Parathyroid adenoma (tissue), 2 donors: ENCODE data around the gene FBXO46.

Experiments used
- H2AFZ ChIP-seq: fragments of 300-600 bp; sonication (generic); one replicate; pipeline ENCODE4 v1.7.0; 2017; ENCODE audit warnings: antibody characterized with exemption, mild to moderate bottlenecking
- H3K27ac ChIP-seq: fragments of 300-600 bp; sonication (generic); one replicate; pipeline ENCODE4 v1.7.0; 2017
- H3K27me3 ChIP-seq: fragments of 300-600 bp; sonication (generic); one replicate; pipeline ENCODE4 v1.7.0; 2017; ENCODE audit warnings: low read length; ENCODE audit not compliant: control insufficient read depth, insufficient read depth
- H3K36me3 ChIP-seq: fragments of 300-600 bp; sonication (generic); one replicate; pipeline ENCODE4 v1.7.0; 2017; ENCODE audit warnings: low read length; ENCODE audit not compliant: control insufficient read depth, insufficient read depth
- H3K4me1 ChIP-seq: fragments of 300-600 bp; sonication (generic); one replicate; pipeline ENCODE4 v1.7.0; 2017; ENCODE audit warnings: control low read depth
- H3K4me2 ChIP-seq: fragments of 300-600 bp; sonication (generic); one replicate; pipeline ENCODE4 v1.7.0; 2017; ENCODE audit warnings: low read length
- H3K4me3 ChIP-seq: fragments of 300-600 bp; sonication (generic); one replicate; pipeline ENCODE4 v1.7.0; 2017; ENCODE audit warnings: low read depth, low read length
- H3K79me2 ChIP-seq: fragments of 300-600 bp; sonication (generic); one replicate; pipeline ENCODE4 v1.7.0; 2017; ENCODE audit warnings: control low read depth
- H3K9ac ChIP-seq: fragments of 300-600 bp; sonication (generic); one replicate; pipeline ENCODE4 v1.7.0; 2017; ENCODE audit warnings: mild to moderate bottlenecking
- H3K9me3 ChIP-seq: fragments of 300-600 bp; sonication (generic); one replicate; pipeline ENCODE4 v1.7.0; 2017; ENCODE audit warnings: low read length; ENCODE audit not compliant: control insufficient read depth
- TF ChIP-seq, protein P1 (sequence below): fragments of 300-600 bp; sonication (generic); IDR thresholded peaks from one replicate; pipeline ENCODE4 v1.7.0; 2017; ENCODE audit warnings: antibody characterized with exemption, mild to moderate bottlenecking
- donor health status: primary hyperparathyroidism.

The FBXO46 gene

DNA sequence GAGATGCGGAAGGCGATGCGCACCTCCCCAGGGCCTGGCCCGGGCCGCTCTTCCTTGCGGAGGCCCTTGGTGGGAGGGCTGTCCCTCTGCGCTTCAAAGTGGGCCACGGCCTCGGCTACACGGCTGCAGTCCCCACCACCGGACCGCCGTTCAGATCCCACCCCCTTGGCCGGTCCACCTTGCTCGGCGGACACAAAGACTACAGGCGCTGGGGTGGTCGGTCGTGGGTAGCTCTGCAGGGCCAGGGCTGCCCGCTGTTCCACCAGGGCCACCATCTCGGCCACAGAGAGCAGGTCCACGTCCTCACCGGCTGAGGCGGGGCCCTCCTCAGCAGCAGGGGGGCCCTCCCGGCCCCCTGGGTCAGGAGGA is 18.0 kb downstream of the FBXO46 start:
- no peaks in the 10 kb centered on the region for H3K36me3 ChIP-seq
- TF ChIP-seq, protein P1, sequence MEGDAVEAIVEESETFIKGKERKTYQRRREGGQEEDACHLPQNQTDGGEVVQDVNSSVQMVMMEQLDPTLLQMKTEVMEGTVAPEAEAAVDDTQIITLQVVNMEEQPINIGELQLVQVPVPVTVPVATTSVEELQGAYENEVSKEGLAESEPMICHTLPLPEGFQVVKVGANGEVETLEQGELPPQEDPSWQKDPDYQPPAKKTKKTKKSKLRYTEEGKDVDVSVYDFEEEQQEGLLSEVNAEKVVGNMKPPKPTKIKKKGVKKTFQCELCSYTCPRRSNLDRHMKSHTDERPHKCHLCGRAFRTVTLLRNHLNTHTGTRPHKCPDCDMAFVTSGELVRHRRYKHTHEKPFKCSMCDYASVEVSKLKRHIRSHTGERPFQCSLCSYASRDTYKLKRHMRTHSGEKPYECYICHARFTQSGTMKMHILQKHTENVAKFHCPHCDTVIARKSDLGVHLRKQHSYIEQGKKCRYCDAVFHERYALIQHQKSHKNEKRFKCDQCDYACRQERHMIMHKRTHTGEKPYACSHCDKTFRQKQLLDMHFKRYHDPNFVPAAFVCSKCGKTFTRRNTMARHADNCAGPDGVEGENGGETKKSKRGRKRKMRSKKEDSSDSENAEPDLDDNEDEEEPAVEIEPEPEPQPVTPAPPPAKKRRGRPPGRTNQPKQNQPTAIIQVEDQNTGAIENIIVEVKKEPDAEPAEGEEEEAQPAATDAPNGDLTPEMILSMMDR, result no peak
- peaks cover 9% of the 10 kb centered on the region for H3K4me1 ChIP-seq
- no peak overlapping the region for H3K27ac ChIP-seq
- no peak overlapping the region for H3K4me3 ChIP-seq
- no peak overlapping the region for H2AFZ ChIP-seq
- no peak overlapping the region for H3K9ac ChIP-seq
- H3K9me3 ChIP-seq, result no peaks in the 10 kb centered on the region
- peaks cover 17% of the 10 kb centered on the region for H3K79me2 ChIP-seq
- H3K4me2 ChIP-seq, result no peak overlapping the region
- H3K27me3 ChIP-seq, result no peaks in the 10 kb centered on the region

DNA sequence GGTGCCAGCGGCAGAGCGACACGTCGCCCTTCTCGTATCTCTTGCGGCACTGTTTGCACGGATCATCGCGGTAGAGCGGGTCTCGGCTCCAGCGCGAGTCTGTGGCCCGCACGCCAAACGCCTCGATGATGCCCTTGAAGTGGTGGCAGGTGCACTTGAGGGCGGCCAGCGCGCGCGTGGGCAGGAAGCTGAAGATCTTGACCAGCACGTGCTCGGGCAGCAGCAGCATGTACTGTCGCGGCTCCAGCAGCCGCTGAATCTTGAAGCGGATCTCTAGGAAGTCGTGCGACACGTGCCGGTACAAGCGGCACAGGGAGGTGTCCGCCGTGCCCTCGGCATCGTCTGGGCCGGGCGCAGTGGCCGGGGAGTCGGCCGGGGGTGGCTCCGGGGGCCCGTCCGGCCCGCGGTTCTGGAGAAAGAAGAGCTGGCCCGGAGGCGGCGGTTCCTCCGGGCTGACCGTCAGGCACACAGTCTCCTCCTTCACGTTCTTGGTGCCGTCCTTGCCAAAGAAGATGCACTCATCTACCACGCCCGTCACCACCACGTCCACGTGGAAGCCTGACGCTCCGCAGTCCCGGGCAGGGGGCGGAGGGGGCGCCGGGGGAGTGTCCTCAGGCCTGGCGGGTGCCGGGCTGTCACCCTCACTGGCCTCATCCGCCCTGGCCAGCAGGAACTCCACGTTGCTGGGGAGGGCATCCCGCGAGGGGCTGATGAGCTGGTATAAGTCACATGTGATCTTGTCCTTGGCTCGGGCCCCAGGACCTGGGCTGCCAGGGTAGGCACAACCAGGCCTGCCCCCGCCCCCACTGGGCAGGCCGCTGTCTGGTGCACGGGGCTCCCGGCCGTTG is 18.6 kb downstream of the FBXO46 start:
- no peak overlapping the region for H3K4me3 ChIP-seq
- no peaks in the 10 kb centered on the region for H3K9me3 ChIP-seq
- TF ChIP-seq, protein P1, result no peak
- H3K79me2 ChIP-seq, result peaks cover 16% of the 10 kb centered on the region
- no peak overlapping the region for H3K9ac ChIP-seq
- H3K4me1 ChIP-seq, result peaks cover 9% of the 10 kb centered on the region
- H3K27me3 ChIP-seq, result no peaks in the 10 kb centered on the region
- H3K36me3 ChIP-seq, result no peaks in the 10 kb centered on the region
- H2AFZ ChIP-seq, result no peak overlapping the region
- H3K4me2 ChIP-seq, result no peak overlapping the region
- H3K27ac ChIP-seq, result no peak overlapping the region

DNA sequence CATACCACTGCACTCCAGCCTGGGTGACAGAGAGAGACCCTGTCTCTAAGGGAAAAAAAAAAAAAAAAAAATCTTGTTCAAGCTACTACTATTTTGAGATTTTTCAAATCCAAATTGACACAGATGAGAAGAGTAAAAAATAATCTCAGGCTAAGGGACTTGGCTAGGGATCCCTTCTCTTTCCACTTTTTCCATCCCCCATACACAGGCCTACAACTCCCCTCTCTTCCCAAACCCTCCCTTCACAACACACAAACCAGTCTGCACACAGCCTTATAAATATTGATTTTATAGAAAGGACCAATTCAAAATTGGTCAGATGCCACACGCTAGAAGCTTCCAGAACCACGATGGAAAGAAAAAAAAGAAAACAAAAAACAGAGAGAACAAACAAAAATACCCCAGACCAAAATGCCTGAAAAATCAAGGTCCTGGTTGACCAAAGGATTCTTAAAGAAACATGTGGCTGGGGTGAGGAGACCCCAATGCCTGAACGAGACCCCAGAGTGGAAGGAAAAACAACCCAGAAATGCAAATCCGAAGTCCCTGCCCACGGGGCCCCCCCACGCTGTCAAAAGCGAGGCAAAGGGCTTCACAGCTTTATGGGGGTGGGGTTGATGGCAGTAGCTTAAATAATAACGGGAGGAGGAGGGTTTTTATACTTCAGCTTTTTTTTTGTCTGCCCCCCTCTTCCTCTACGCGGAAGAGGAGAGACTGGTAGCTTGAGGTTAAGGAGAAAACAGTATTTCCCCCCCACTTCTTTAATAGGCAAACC is 20.2 kb downstream of the FBXO46 start:
- H2AFZ ChIP-seq, result no peak overlapping the region
- H3K4me2 ChIP-seq, result no peak overlapping the region
- no peak overlapping the region for H3K9ac ChIP-seq

DNA sequence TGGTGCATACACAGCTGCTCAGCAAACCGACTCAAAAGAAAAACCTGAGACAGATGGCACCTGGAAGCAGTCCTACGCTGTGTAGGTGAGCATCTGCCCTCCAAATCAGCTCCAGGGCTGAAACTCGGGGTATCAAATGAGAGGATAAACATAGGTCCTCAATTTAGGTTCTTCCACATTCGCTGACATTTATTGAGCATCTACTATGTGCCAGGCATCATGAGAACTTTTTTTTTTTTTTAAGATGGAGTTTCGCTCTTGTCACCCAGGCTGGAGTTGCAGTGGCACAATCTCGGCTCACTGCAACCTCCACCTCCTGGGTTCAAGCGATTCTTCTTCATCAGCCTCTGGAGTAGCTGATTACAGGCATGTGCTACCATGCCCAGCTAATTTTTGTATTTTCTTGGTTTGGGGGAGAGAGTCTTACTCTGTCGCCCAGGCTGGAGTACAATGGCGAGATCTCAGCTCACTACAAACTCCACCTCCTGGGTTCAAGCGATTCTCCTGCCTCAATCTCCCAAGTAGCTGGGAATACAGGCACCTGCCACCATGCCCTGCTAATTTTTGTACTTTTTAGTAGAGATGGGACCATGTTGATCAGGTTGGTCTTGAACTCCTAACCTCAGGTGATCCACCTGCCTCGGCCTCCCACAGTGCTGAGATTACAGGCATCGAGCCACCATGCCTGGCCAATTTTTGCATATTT is 24.8 kb downstream of the FBXO46 start:
- TF ChIP-seq, protein P1, result no peak
- H3K79me2 ChIP-seq, result no peaks in the 10 kb centered on the region
- no peak overlapping the region for H3K4me2 ChIP-seq
- H3K4me3 ChIP-seq, result no peak overlapping the region
- H3K9me3 ChIP-seq, result no peaks in the 10 kb centered on the region
- H3K27me3 ChIP-seq, result no peaks in the 10 kb centered on the region
- H3K27ac ChIP-seq, result no peak overlapping the region
- H2AFZ ChIP-seq, result no peak overlapping the region
- H3K4me1 ChIP-seq, result no peaks in the 10 kb centered on the region
- no peaks in the 10 kb centered on the region for H3K36me3 ChIP-seq
- H3K9ac ChIP-seq, result no peak overlapping the region

More for the DNA sequence above, 20.2 kb downstream of the FBXO46 start:
- Histone ChIP-seq H3K4me3 (no peak overlapping the region), H3K27me3 (no peaks in the 10 kb centered on the region), H3K79me2 (peaks cover 10% of the 10 kb centered on the region), H3K9me3 (no peaks in the 10 kb centered on the region), H3K4me1 (no peaks in the 10 kb centered on the region), H3K36me3 (no peaks in the 10 kb centered on the region), H3K27ac (no peak overlapping the region)
- TF ChIP-seq, protein P1, result no peak
